WI38 (cell line): ENCODE measurements around the gene CDC6.

Source experiments
- H3K4me3 ChIP-seq: 2 replicates; pipeline ENCODE4 v1.5.1; 2011; ENCODE audit warnings: low read depth, mild to moderate bottlenecking, control low read depth, low read length
- TF ChIP-seq, protein P1 (sequence below): IDR thresholded peaks from 2 replicates; pipeline ENCODE4 v1.5.1; 2012; ENCODE audit warnings: low read depth, mild to moderate bottlenecking, control low read depth, low read length

Gene CDC6

DNA sequence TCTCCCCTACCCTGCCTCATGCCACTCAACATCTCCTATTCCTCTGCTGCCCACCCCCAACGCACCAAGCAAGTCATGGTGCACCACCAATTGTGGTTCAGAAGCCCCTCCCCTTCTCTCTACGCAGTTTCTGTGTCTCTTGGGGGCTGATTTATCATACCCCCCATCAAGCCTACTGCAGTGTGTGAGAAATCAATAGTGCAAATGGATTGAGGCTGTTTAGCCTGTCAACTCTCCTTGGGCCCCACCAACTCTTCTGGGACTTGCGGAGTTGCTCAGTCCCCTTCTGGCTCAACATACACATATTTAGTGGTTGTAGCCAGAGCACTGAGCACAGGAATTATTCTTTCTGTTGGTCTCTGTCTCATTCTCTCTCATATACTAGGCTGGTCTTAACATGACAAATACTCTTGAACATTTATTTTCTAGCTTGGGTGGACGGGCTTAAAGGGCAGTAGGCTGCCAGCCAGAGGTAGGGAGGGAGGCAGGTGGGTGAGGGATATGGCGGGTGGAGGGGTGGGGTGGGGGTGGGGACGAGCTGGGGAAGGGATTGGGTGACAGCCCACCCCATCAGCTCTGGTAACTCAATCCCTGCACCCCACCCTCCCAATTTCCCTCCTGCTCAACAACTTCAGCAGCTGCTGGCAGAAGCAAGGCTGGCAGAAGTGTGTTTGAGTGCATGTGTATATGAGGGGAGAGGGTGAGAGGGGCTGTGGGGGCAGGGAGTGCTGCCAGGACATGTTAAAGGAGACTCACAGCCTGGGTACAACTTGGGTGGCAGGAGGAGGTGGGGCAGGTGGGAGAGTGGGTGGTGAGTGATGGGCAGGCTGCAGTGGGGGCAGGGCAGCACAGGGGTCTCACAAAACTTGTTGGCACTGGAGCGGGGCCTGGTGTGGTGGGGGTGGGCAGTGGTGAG, 26.2 kb downstream of the CDC6 start:
- H3K4me3 ChIP-seq: no peak overlapping the region
- TF ChIP-seq, protein P1, sequence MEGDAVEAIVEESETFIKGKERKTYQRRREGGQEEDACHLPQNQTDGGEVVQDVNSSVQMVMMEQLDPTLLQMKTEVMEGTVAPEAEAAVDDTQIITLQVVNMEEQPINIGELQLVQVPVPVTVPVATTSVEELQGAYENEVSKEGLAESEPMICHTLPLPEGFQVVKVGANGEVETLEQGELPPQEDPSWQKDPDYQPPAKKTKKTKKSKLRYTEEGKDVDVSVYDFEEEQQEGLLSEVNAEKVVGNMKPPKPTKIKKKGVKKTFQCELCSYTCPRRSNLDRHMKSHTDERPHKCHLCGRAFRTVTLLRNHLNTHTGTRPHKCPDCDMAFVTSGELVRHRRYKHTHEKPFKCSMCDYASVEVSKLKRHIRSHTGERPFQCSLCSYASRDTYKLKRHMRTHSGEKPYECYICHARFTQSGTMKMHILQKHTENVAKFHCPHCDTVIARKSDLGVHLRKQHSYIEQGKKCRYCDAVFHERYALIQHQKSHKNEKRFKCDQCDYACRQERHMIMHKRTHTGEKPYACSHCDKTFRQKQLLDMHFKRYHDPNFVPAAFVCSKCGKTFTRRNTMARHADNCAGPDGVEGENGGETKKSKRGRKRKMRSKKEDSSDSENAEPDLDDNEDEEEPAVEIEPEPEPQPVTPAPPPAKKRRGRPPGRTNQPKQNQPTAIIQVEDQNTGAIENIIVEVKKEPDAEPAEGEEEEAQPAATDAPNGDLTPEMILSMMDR: no peak

DNA sequence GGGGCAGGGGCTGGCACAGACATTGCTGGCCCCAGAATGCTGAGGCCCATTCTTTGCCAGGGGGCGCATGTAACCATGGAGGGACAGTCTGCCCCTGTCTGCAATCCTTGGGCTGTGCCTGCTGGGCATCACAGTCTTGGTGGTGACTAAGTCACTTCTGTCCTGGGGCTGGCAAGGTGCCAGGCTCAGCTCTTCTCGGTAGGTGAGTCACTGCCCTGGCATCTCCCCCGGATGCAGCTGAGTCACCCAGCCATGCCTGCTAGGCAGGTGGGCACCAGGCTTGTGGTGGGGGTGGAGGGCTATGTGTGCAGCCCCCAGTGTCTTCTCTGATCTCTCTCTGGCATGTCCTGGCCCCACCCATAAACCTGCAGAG, 26.9 kb downstream of the CDC6 start:
- TF ChIP-seq, protein P1: no peak
- H3K4me3 ChIP-seq: no peak overlapping the region

DNA sequence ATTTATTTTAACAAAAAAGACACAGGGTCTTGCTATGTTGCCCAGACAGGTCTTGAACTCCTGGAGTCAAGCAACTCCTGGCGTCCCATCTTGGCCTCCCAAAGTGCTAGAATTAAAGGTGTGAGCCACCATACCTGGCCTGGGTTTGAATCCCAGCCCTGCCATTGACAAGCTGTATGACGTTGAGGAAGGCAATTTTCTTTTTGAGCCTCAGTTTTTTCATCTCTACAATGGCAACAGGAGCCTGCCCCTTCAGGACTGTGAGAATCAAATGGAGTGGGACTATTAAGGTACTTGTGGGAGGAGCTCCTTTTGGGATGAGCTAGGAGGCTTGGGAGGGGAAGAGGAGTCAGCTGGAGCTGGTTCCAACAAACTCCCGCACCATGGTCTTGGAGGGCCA, 27.5 kb downstream of the CDC6 start:
- TF ChIP-seq, protein P1: no peak

DNA sequence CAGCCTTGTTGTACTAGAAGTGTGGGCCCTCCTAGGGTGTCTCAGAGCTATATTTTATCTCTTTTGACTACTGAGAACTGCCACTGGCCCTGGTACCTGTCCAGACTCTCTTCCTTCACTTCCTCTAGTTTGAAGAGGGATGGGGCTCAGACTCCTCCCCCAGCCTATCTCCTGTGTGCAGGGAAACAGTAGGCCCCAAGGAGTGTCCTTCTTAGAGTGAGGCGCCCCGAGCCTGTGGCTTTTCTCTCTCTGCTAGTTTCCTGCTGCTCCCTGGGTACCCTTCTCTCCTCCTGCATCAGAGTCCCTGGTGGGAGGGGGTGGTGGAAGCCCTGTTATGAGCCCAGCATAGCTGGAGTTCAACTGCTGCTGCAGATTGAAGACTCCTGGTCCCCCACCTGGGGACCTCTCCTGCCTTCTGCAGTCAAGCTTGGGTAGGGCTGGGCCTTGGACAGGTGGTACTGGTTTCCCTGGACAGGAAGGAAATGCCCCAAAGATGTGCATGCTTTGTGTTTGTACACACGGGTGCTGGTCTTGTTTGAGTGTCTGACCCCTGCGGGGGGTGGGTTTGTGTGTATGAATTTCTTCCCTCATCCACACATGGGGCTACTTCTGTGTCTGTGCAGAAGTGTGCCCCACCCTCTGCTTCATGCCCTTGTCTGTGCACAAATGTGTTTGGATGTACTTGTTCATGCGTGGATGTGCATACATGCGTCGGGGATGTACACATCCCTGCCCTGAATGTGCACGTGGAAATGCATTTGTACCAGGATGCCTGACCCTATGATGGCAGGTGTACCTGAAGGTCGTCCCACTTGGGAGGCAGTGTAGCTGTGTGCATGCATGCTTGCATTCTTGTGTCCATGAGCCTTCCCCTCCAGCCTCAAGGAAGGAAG, 28.2 kb downstream of the CDC6 start:
- TF ChIP-seq, protein P1: no peak
- H3K4me3 ChIP-seq: no peak overlapping the region

More for the DNA sequence above, 27.5 kb downstream of the CDC6 start:
- no peak overlapping the region for H3K4me3 ChIP-seq

DNA sequence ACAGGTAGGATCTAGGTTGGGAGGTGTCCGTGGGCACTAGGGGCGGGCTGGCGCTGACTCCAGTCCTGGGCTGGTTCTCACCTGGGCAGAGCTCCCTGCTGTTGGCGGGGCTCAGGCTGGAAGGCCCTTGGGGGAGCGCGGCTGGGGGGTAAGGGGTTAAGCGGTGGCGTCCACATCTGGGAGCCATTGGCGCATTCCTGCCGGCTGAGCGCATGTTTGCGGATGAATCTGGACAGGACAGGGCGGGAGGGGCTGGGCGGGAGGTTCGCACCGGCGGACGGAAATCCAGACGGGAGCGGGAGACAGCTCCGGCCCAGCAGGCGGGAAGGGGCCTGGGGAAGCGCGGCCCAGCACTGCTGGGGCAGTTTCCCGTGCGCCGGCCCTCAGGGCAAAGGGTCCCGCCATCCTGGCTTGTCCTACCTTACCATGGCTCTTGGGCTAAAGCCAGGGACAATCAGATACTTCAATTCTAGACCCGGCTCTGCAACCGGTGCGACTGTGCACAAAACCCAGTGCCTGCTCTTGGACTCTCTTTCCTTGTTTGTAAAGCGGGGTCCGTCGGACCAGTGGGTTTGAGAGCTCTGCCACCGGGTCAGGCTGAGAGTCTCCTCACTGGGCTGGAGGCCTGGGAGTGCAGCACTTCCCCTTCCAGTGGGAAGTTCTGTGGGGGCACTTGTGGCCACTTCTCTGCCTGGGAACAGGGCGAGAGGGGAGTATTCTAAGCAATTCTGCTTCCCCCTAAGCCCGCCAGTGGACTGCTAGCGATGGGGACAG, 29.1 kb downstream of the CDC6 start:
- TF ChIP-seq, protein P1: 0 out of 2 replicates have a peak, but pooled peaks have one; percentile 7
- H3K4me3 ChIP-seq: peak overlapping the region; percentile 99

GRCh38 chr17:40317345-40317873, 29.7 kb downstream of the CDC6 start:
- peak overlapping the region; percentile 99 for H3K4me3 ChIP-seq
- TF ChIP-seq, protein P1: peak; percentile 47
